ENCODE measurements around the gene UBE2J1.

Gene UBE2J1

GRCh38 chr6:89287351-89288028, 65.0 kb downstream of the UBE2J1 start:
- no peak overlapping the region for H3K4me3 ChIP-seq (ENCODE audit: low read length in 2 of 2)
- peaks cover 0 to 2% of the 10 kb centered on the region in 2 donors for H3K9me3 ChIP-seq (ENCODE audit: control insufficient read depth in 2 of 2, low read length in 2 of 2)
- no peaks in the 10 kb centered on the region for H3K4me1 ChIP-seq (ENCODE audit: control insufficient read depth, insufficient read depth, low read length)
- no peak overlapping the region for H3K27ac ChIP-seq (ENCODE audit: low read length)
- H3K9ac ChIP-seq (ENCODE audit: low read length in 2 of 2): no peak overlapping the region
- H3K36me3 ChIP-seq (ENCODE audit: control insufficient read depth in 2 of 2, insufficient read depth in 2 of 2, low read length in 2 of 2): no peaks in the 10 kb centered on the region
- no peaks in the 10 kb centered on the region for H3K27me3 ChIP-seq (ENCODE audit: control insufficient read depth in 1 of 2, insufficient read depth in 2 of 2, low read length in 2 of 2)

GRCh38 chr6:89286516-89286915, 66.0 kb downstream of the UBE2J1 start:
- Histone ChIP-seq H3K36me3 (ENCODE audit: control insufficient read depth in 2 of 2, insufficient read depth in 2 of 2, low read length in 2 of 2) (no peaks in the 10 kb centered on the region), H3K9ac (ENCODE audit: low read length in 2 of 2) (no peak overlapping the region), H3K4me1 (ENCODE audit: control insufficient read depth, insufficient read depth, low read length) (no peaks in the 10 kb centered on the region), H3K9me3 (ENCODE audit: control insufficient read depth in 2 of 2, low read length in 2 of 2) (peaks cover 0 to 1% of the 10 kb centered on the region in 2 donors), H3K4me3 (ENCODE audit: low read length in 2 of 2) (no peak overlapping the region), H3K27me3 (ENCODE audit: control insufficient read depth in 1 of 2, insufficient read depth in 2 of 2, low read length in 2 of 2) (no peaks in the 10 kb centered on the region), H3K27ac (ENCODE audit: low read length) (no peak overlapping the region)

- Histone ChIP-seq H3K4me3 (ENCODE audit: low read length in 2 of 2) (no peak overlapping the region), H3K4me1 (ENCODE audit: control insufficient read depth, insufficient read depth, low read length) (no peaks in the 10 kb centered on the region), H3K36me3 (ENCODE audit: control insufficient read depth in 2 of 2, insufficient read depth in 2 of 2, low read length in 2 of 2) (no peaks in the 10 kb centered on the region), H3K9me3 (ENCODE audit: control insufficient read depth in 2 of 2, low read length in 2 of 2) (no peaks in the 10 kb centered on the region), H3K9ac (ENCODE audit: low read length in 2 of 2) (no peak overlapping the region), H3K27me3 (ENCODE audit: control insufficient read depth in 1 of 2, insufficient read depth in 2 of 2, low read length in 2 of 2) (no peaks in the 10 kb centered on the region), H3K27ac (ENCODE audit: low read length) (no peak overlapping the region)
Observed at GRCh38 chr6:89284963-89285735, 67.4 kb downstream of the UBE2J1 start.

DNA sequence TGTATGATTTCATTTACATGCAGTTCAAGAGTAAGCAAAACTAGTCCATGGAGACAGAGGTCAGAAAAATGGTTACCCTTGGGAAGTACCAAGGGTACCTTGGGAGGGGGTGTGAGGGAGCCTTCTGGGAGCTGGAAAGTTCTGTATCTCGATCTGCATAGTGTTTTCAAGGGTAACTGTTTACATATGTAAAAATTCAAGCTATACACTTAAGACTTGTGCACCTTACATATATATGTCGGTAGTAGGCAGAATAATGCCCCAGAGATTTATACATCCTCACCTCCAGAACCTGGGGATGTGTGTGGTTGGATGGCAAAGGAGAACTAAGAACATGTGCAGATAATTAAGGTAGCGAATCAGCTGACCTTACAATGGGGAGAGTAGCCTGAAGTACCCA, 68.4 kb downstream of the UBE2J1 start:
- no peak overlapping the region for H3K4me3 ChIP-seq (ENCODE audit: low read length in 2 of 2)
- H3K36me3 ChIP-seq (ENCODE audit: control insufficient read depth in 2 of 2, insufficient read depth in 2 of 2, low read length in 2 of 2): no peaks in the 10 kb centered on the region
- no peaks in the 10 kb centered on the region for H3K4me1 ChIP-seq (ENCODE audit: control insufficient read depth, insufficient read depth, low read length)
- H3K27me3 ChIP-seq (ENCODE audit: control insufficient read depth in 1 of 2, insufficient read depth in 2 of 2, low read length in 2 of 2): no peaks in the 10 kb centered on the region
- H3K9ac ChIP-seq (ENCODE audit: low read length in 2 of 2): no peak overlapping the region
- no peaks in the 10 kb centered on the region for H3K9me3 ChIP-seq (ENCODE audit: control insufficient read depth in 2 of 2, low read length in 2 of 2)
- H3K27ac ChIP-seq (ENCODE audit: low read length): no peak overlapping the region

- no peaks in the 10 kb centered on the region for H3K36me3 ChIP-seq (ENCODE audit: control insufficient read depth in 2 of 2, insufficient read depth in 2 of 2, low read length in 2 of 2)
- no peak overlapping the region for H3K9ac ChIP-seq (ENCODE audit: low read length in 2 of 2)
- no peak overlapping the region for H3K27ac ChIP-seq (ENCODE audit: low read length)
- H3K4me1 ChIP-seq (ENCODE audit: control insufficient read depth, insufficient read depth, low read length): no peaks in the 10 kb centered on the region
- no peak overlapping the region for H3K4me3 ChIP-seq (ENCODE audit: low read length in 2 of 2)
- H3K9me3 ChIP-seq (ENCODE audit: control insufficient read depth in 2 of 2, low read length in 2 of 2): no peaks in the 10 kb centered on the region
- no peaks in the 10 kb centered on the region for H3K27me3 ChIP-seq (ENCODE audit: control insufficient read depth in 1 of 2, insufficient read depth in 2 of 2, low read length in 2 of 2)
Observed at GRCh38 chr6:89282749-89283148, 69.8 kb downstream of the UBE2J1 start.

DNA sequence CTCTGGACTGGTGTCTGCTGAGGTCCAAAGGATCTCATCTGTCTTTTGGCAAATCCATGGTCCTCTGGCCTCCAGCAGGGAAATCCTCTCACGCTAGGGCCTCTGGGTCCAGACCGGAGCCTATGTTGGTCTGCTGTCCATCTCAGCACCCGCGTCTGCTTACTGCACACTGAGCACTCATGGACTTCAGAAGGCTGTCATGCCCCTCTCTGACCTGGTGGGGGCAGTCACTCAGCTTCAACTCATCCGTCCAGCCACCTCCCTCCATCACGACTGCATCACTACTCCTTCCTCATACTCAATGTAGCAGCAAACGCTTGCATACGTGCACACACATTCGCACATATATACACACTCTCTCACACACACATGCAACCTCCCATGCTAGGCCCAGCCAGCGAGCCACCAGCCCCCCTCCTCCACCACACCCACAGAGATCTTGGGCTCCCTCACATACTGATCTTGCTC, 70.7 kb downstream of the UBE2J1 start:
- Histone ChIP-seq H3K9me3 (ENCODE audit: control insufficient read depth in 2 of 2, low read length in 2 of 2) (no peaks in the 10 kb centered on the region), H3K36me3 (ENCODE audit: control insufficient read depth in 2 of 2, insufficient read depth in 2 of 2, low read length in 2 of 2) (no peaks in the 10 kb centered on the region), H3K27ac (ENCODE audit: low read length) (no peak overlapping the region), H3K9ac (ENCODE audit: low read length in 2 of 2) (no peak overlapping the region), H3K4me3 (ENCODE audit: low read length in 2 of 2) (no peak overlapping the region), H3K27me3 (ENCODE audit: control insufficient read depth in 1 of 2, insufficient read depth in 2 of 2, low read length in 2 of 2) (no peaks in the 10 kb centered on the region), H3K4me1 (ENCODE audit: control insufficient read depth, insufficient read depth, low read length) (no peaks in the 10 kb centered on the region)

- H3K4me1 ChIP-seq (ENCODE audit: control insufficient read depth, insufficient read depth, low read length): no peaks in the 10 kb centered on the region
- H3K36me3 ChIP-seq (ENCODE audit: control insufficient read depth in 2 of 2, insufficient read depth in 2 of 2, low read length in 2 of 2): no peaks in the 10 kb centered on the region
- H3K4me3 ChIP-seq (ENCODE audit: low read length in 2 of 2): no peak overlapping the region
- no peak overlapping the region for H3K27ac ChIP-seq (ENCODE audit: low read length)
- no peaks in the 10 kb centered on the region for H3K27me3 ChIP-seq (ENCODE audit: control insufficient read depth in 1 of 2, insufficient read depth in 2 of 2, low read length in 2 of 2)
- H3K9ac ChIP-seq (ENCODE audit: low read length in 2 of 2): no peak overlapping the region
- no peaks in the 10 kb centered on the region for H3K9me3 ChIP-seq (ENCODE audit: control insufficient read depth in 2 of 2, low read length in 2 of 2)
Observed at GRCh38 chr6:89278956-89279355, 73.6 kb downstream of the UBE2J1 start.

All from stomach smooth muscle (tissue), 2 donors.